ENCODE measurements around the gene DPM2. TPM values are rescaled to one million over a fixed set of nuclear protein-coding genes. Genes with fewer than 3 reads are reported as not detected.
A peak's percentile ranks its signal among the peaks of the same experiment; 100 is the strongest.

DPM2 gene
- total RNA-seq, 4 donors from 2014 or later: 12.5 to 18.5 (median 15.7) TPM

DNA sequence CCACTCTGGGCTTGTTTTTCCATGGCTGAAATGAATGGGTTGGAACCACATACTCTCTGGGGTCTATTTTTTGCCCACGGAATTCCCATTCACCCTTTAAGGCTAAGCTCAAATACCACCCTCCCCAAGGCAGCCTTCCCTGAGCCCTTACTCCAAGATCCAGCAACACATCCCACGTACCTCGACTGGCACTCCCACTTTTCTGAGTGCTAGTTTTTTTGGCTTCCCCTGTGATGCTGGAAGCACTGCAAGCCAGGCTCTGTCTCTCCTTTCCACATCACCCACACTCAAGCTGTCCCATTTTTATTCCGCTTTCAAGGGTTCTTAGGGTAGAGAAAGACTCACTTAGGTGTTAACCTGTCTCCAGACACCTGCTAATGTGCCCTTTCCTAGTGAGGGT is 44.3 kb downstream of the DPM2 start:
- Histone ChIP-seq H3K4me1 (peaks cover 7 to 32% (median 19%) of the 10 kb centered on the region in 3 donors), H3K27ac (no peak overlapping the region), H3K4me3 (no peak overlapping the region), H3K36me3 (peaks cover 40 to 86% (median 40%) of the 10 kb centered on the region in 3 donors), H3K9me3 (peaks cover 0 to 29% (median 10%) of the 10 kb centered on the region in 3 donors), H3K27me3 (no peaks in the 10 kb centered on the region)
- DNase-seq: no peak
- intact Hi-C loops (cut with DNase I): no loop called here
- TF ChIP-seq, protein P1, sequence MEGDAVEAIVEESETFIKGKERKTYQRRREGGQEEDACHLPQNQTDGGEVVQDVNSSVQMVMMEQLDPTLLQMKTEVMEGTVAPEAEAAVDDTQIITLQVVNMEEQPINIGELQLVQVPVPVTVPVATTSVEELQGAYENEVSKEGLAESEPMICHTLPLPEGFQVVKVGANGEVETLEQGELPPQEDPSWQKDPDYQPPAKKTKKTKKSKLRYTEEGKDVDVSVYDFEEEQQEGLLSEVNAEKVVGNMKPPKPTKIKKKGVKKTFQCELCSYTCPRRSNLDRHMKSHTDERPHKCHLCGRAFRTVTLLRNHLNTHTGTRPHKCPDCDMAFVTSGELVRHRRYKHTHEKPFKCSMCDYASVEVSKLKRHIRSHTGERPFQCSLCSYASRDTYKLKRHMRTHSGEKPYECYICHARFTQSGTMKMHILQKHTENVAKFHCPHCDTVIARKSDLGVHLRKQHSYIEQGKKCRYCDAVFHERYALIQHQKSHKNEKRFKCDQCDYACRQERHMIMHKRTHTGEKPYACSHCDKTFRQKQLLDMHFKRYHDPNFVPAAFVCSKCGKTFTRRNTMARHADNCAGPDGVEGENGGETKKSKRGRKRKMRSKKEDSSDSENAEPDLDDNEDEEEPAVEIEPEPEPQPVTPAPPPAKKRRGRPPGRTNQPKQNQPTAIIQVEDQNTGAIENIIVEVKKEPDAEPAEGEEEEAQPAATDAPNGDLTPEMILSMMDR (IDR thresholded peaks at IDR 0.05): no peak
- no peak for TF ChIP-seq POLR2A (IDR thresholded peaks at IDR 0.05)
- 94 to 97% methylated on average over 4 of the region's 4 CpGs for WGBS, 2 donors

DNA sequence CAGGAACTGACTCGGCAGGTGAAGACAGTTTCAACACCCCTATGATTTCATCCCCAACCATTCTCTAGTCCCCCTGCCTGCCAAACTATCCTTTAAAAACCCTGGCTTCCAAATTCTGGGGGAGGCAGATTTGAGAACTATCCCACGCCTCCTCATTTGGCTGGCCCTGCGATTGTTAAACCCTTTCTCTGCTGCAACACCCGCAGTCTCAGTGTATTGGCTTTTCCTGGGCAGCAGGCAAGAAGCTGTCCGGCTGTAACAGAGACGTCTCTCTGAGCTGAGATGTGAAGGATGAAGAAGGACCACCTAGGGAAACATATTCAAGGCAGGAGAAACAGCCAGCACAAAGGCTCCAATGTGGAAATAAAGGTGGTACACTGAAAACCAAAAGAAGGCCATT is 44.8 kb downstream of the DPM2 start:
- Histone ChIP-seq H3K4me3 (no peak overlapping the region), H3K36me3 (peaks cover 42 to 91% (median 42%) of the 10 kb centered on the region in 3 donors), H3K4me1 (peaks cover 7 to 26% (median 14%) of the 10 kb centered on the region in 3 donors), H3K27ac (no peak overlapping the region), H3K27me3 (no peaks in the 10 kb centered on the region), H3K9me3 (peaks cover 0 to 29% (median 10%) of the 10 kb centered on the region in 3 donors)
- intact Hi-C loops (cut with DNase I): no loop called here
- no peak for DNase-seq
- TF ChIP-seq, protein P1 (IDR thresholded peaks at IDR 0.05): no peak
- TF ChIP-seq POLR2A (IDR thresholded peaks at IDR 0.05): no peak
- WGBS, 2 donors: 91 to 92% methylated on average over 4 to 6 of the region's 6 CpGs

- DNase-seq: no peak
Observed at GRCh38 chr9:127890053-127890452, 47.6 kb downstream of the DPM2 start.

DNA sequence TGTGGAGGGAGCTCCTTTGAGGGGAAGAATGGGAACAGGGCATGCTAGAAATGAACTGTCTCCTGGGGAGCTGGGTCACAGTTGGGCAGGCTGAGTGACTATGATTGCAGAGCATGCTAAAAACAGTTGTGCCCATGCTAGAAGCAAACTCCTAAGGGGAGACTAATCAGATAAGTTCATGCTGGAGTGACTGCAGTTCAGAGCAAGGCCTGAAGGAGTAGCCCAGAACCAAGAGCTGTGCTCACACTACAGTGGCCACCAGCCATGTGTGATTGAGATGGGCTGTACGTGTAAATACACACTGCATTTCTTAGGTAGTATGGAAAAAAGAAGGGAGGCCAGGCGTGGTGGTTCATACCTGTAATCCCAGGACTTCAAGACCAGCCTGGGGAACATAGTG is 49.9 kb downstream of the DPM2 start:
- H3K4me1 ChIP-seq: peaks cover 0 to 24% (median 5%) of the 10 kb centered on the region in 3 donors
- peaks cover 22 to 91% (median 42%) of the 10 kb centered on the region in 3 donors for H3K36me3 ChIP-seq
- DNase-seq: no peak
- no peak overlapping the region for H3K27ac ChIP-seq
- peaks cover 0 to 4% (median 0%) of the 10 kb centered on the region in 3 donors for H3K9me3 ChIP-seq
- no peak overlapping the region for H3K4me3 ChIP-seq
- intact Hi-C loops (cut with DNase I): no loop called here
- WGBS, 2 donors: 82 to 83% methylated on average over 2 of the region's 2 CpGs
- H3K27me3 ChIP-seq: no peaks in the 10 kb centered on the region
- TF ChIP-seq, protein P1 (IDR thresholded peaks at IDR 0.05): peak in 1 of 6 experiments; percentile 7
- no peak for TF ChIP-seq POLR2A (IDR thresholded peaks at IDR 0.05)

More at GRCh38 chr9:127890053-127890452, 47.6 kb downstream of the DPM2 start:
- WGBS, 2 donors: 94 to 100% methylated on average over 2 to 3 of the region's 3 CpGs
- Histone ChIP-seq H3K9me3 (peaks cover 0 to 26% (median 10%) of the 10 kb centered on the region in 3 donors), H3K4me1 (peaks cover 0 to 7% (median 0%) of the 10 kb centered on the region in 3 donors), H3K27me3 (no peaks in the 10 kb centered on the region), H3K4me3 (no peak overlapping the region), H3K27ac (no peak overlapping the region), H3K36me3 (peaks cover 42 to 100% (median 57%) of the 10 kb centered on the region in 3 donors)
- intact Hi-C loops (cut with DNase I): no loop called here
- TF ChIP-seq, protein P1 (IDR thresholded peaks at IDR 0.05): no peak
- no peak for TF ChIP-seq POLR2A (IDR thresholded peaks at IDR 0.05)

- no peak for DNase-seq
- Histone ChIP-seq H3K36me3 (peaks cover 21 to 78% (median 36%) of the 10 kb centered on the region in 3 donors), H3K27me3 (no peaks in the 10 kb centered on the region), H3K27ac (no peak overlapping the region), H3K9me3 (no peaks in the 10 kb centered on the region), H3K4me1 (peaks cover 0 to 25% (median 5%) of the 10 kb centered on the region in 3 donors), H3K4me3 (no peak overlapping the region)
- TF ChIP-seq, protein P1 (IDR thresholded peaks at IDR 0.05): no peak
- TF ChIP-seq POLR2A (IDR thresholded peaks at IDR 0.05): no peak
- 92 to 100% methylated on average over 4 to 15 of the region's 18 CpGs for WGBS, 2 donors
- intact Hi-C loops (cut with DNase I): no loop called here
Observed at GRCh38 chr9:127886401-127886972, 51.2 kb downstream of the DPM2 start.
